ENCODE measurements around the gene CTRB2.

The CTRB2 gene

GRCh38 chr16:75238853-75239541, 32.0 kb upstream of the CTRB2 start:
- no peak overlapping the region for H3K4me3 ChIP-seq (ENCODE audit: low read depth, low read length)
- POLR2A ChIA-PET = no interaction called here
- 0 out of 2 replicates have a peak overlapping the region, but pooled peaks have one; percentile 17 for H3K27ac ChIP-seq (ENCODE audit: extremely low read depth, low read depth, low read length)
- TF ChIP-seq GLIS2 (tag by site-specific recombination; IDR thresholded peaks at IDR 0.05) = peak; percentile 26; the same call in 1 of the 2 replicates
- no peak for TF ChIP-seq ZNF280C (tag by site-specific recombination; IDR thresholded peaks at IDR 0.05)
- peak; percentile 96 for TF ChIP-seq GLIS1 (tag by site-specific recombination; IDR thresholded peaks at IDR 0.05)
- TF ChIP-seq ZNF549 (tag by site-specific recombination; IDR thresholded peaks at IDR 0.05) = no peak
- peak; percentile 23; the same call in 1 of the 2 replicates for TF ChIP-seq SP7 (tag by site-specific recombination; IDR thresholded peaks at IDR 0.05)
- TF ChIP-seq ZIC2 (tag by site-specific recombination; IDR thresholded peaks at IDR 0.05) = peak; percentile 89
- no peak for TF ChIP-seq ZNF677 (tag by site-specific recombination; IDR thresholded peaks at IDR 0.05)
- H3K9me3 ChIP-seq (ENCODE audit: control insufficient read depth, insufficient read depth, low read depth, low read length) = no peaks in the 10 kb centered on the region
- peaks cover 0 to 79% of the 10 kb centered on the region in 2 experiments; a peak in 2 of 3 replicates for H3K36me3 ChIP-seq (ENCODE audit: control insufficient read depth in 2 of 2, insufficient read depth in 1 of 2, low read length in 2 of 2)
- H3K4me1 ChIP-seq (ENCODE audit: control insufficient read depth, insufficient read depth, low read length) = peaks cover 4% of the 10 kb centered on the region; the same call in 1 of the 2 replicates
- CTCF ChIA-PET = interaction anchor here (0.6 kb wide), 1 partner anchor 39 kb away, joined by 4 read pairs; no protein-coding TSS in a partner anchor

GRCh38 chr16:75238132-75238852, 31.3 kb upstream of the CTRB2 start:
- CTCF ChIA-PET = interaction anchor here (0.6 to 0.8 kb wide), 3 partner anchors 39 to 165 kb away, joined by 3 to 4 read pairs (median 4); no protein-coding TSS in a partner anchor
- Histone ChIP-seq H3K4me1 (ENCODE audit: control insufficient read depth, insufficient read depth, low read length) (peaks cover 4% of the 10 kb centered on the region; the same call in 1 of the 2 replicates), H3K9me3 (ENCODE audit: control insufficient read depth, insufficient read depth, low read depth, low read length) (no peaks in the 10 kb centered on the region), H3K36me3 (ENCODE audit: control insufficient read depth in 2 of 2, insufficient read depth in 1 of 2, low read length in 2 of 2) (peaks cover under 1 to 82% of the 10 kb centered on the region in 2 experiments; a peak in 2 of 3 replicates), H3K4me3 (ENCODE audit: low read depth, low read length) (no peak overlapping the region), H3K27ac (ENCODE audit: extremely low read depth, low read depth, low read length) (0 out of 2 replicates have a peak overlapping the region, but pooled peaks have one; percentile 17)
- POLR2A ChIA-PET = no interaction called here
- peak; percentile 51; the same call in 1 of the 2 replicates for TF ChIP-seq EGR2 (tag by site-specific recombination; IDR thresholded peaks at IDR 0.05; ENCODE audit: low read depth)
- no peak for TF ChIP-seq ZSCAN23 (tag by site-specific recombination; IDR thresholded peaks at IDR 0.05)
- TF ChIP-seq ZNF18 (tag by site-specific recombination; IDR thresholded peaks at IDR 0.05) = no peak
- peak; percentile 47; the same call in 1 of the 2 replicates for TF ChIP-seq ZFHX2 (tag by site-specific recombination; conservative IDR thresholded peaks at IDR 0.05)
- TF ChIP-seq PATZ1 (tag by site-specific recombination; IDR thresholded peaks at IDR 0.05) = peak; percentile 33; the same call in 1 of the 2 replicates
- TF ChIP-seq ZBTB21 (tag by site-specific recombination; IDR thresholded peaks at IDR 0.05) = no peak
- peak; percentile 91 for TF ChIP-seq GLIS1 (tag by site-specific recombination; IDR thresholded peaks at IDR 0.05)
- TF ChIP-seq ZNF585B (tag by site-specific recombination; IDR thresholded peaks at IDR 0.05) = no peak
- TF ChIP-seq ZNF692 (tag by site-specific recombination; IDR thresholded peaks at IDR 0.05) = 0 out of 2 replicates have a peak, but pooled peaks have one; percentile 32
- peak; percentile 35; the same call in 1 of the 2 replicates for TF ChIP-seq GLIS2 (tag by site-specific recombination; IDR thresholded peaks at IDR 0.05)
- peak; percentile 33 for TF ChIP-seq ZIC2 (tag by site-specific recombination; IDR thresholded peaks at IDR 0.05)

Data from HEK293 (cell line).